HCT116 (cell line): ENCODE data around the gene CDKN2A. TPM values are rescaled to one million over a fixed set of nuclear protein-coding genes. Genes with fewer than 3 reads are reported as not detected.

Experiments
- ATAC-seq: fragments of 200-7000 bp; cut with Tn5 transposase; 2 replicates; pipeline ENCODE4 v1.9.1; 2020; ENCODE audit warnings: mild to moderate bottlenecking, moderate library complexity
- BruUV-seq: library from RNA; stranded (reverse); fragments of 400-500 nt; replicated peaks from 2 replicates; lab custom pipeline; 2021; lab: Mats Ljungman, UMichigan
- CTCF ChIA-PET: fragments of 300-600 bp; sonication (Branson Sonifier 250); formaldehyde crosslinking; loops from one replicate; lab custom pipeline; 2021; ENCODE audit warnings: antibody characterized with exemption; lab: Charles Lee
- POLR2A ChIA-PET: fragments of 300-600, 350-600 bp; sonication (Branson Sonifier 250); formaldehyde crosslinking; loops from one replicate; lab custom pipeline; 2021; ENCODE audit warnings: antibody characterized with exemption; lab: Charles Lee
- RAD21 ChIA-PET, 2 experiments: fragments of 300-600 bp; sonication (Branson Sonifier 250); formaldehyde crosslinking; loops; one replicate each; lab custom pipeline; 2023; ENCODE audit warnings: low total read pairs in 2 of 2; ENCODE audit not compliant: uncharacterized antibody in 2 of 2, unreplicated experiment in 2 of 2, low non-redundant PET in 1 of 2; lab: Charles Lee
- DNase-seq: peaks from one replicate; pipeline ENCODE4 v3.0.0-alpha.2; 2010; ENCODE audit warnings: low read depth, low spot score
- H2AFZ ChIP-seq: fragments of 200-600 bp; shearing (Covaris generic), sonication (generic); 2 replicates; pipeline ENCODE4 v1.6.1; 2017; ENCODE audit warnings: low read depth, mixed run types, mixed read lengths, antibody characterized with exemption, low read length; ENCODE audit not compliant: poor library complexity, severe bottlenecking
- H3K27ac ChIP-seq: 2 replicates; pipeline ENCODE4 v1.5.1; 2012; ENCODE audit warnings: low read depth, low read length
- H3K27me3 ChIP-seq: fragments of 200-600 bp; sonication (generic); 2 replicates; pipeline ENCODE4 v1.6.1; 2016; ENCODE audit warnings: mixed run types, low read length, mixed read lengths; ENCODE audit not compliant: insufficient read depth
- H3K36me3 ChIP-seq, 2 experiments: fragments of 200-500 bp in 1 of 2; fragments of 200-600 bp in 1 of 2; sonication (Bioruptor generic) in 1 of 2; sonication (generic) in 1 of 2; 2 replicates each; pipeline versions ENCODE4 v1.5.1 to v1.6.1; 2014 to 2016; ENCODE audit warnings: low read length in 2 of 2, inconsistent platforms in 1 of 2, mixed read lengths in 1 of 2, mixed run types in 1 of 2; ENCODE audit not compliant: insufficient read depth in 2 of 2, control insufficient read depth in 1 of 2
- H3K4me1 ChIP-seq, 2 experiments: fragments of 200-600 bp in 1 of 2; sonication (generic) in 1 of 2; 2 replicates each; pipeline versions ENCODE4 v1.5.1 to v1.6.1; 2012 to 2017; ENCODE audit warnings: low read length in 2 of 2, inconsistent platforms in 1 of 2, mild to moderate bottlenecking in 1 of 2, mixed read lengths in 1 of 2, mixed run types in 1 of 2, moderate library complexity in 1 of 2; ENCODE audit not compliant: insufficient read depth in 2 of 2, control insufficient read depth in 1 of 2
- H3K4me2 ChIP-seq: fragments of 200-600 bp; sonication (generic); 2 replicates; pipeline ENCODE4 v1.6.1; 2017; ENCODE audit warnings: mixed run types, low read length, mixed read lengths
- H3K4me3 ChIP-seq, 2 experiments: fragments of 200-600 bp in 1 of 2; sonication (generic) in 1 of 2; replicated peaks in 1 of 2; 2 replicates each; pipeline ENCODE4 v1.5.1; 2011 to 2016; ENCODE audit warnings: low read length in 2 of 2, control low read depth in 1 of 2, low read depth in 1 of 2, mild to moderate bottlenecking in 1 of 2, mixed read lengths in 1 of 2, mixed run types in 1 of 2
- H3K79me2 ChIP-seq: fragments of 200-600 bp; sonication (generic); 2 replicates; pipeline ENCODE4 v1.6.1; 2017; ENCODE audit warnings: mild to moderate bottlenecking, mixed run types, low read length, moderate library complexity, mixed read lengths; ENCODE audit not compliant: insufficient read depth
- H3K9ac ChIP-seq: fragments of 200-600 bp; sonication (generic); 2 replicates; pipeline ENCODE4 v1.6.1; 2016; ENCODE audit warnings: low read length, mixed read lengths
- H3K9me2 ChIP-seq: fragments of 200-600 bp; sonication (generic), shearing (Covaris generic); 2 replicates; pipeline ENCODE4 v1.6.1; 2017; ENCODE audit warnings: mixed run types, mild to moderate bottlenecking, moderate library complexity; ENCODE audit not compliant: insufficient read depth
- H3K9me3 ChIP-seq, 2 experiments: fragments of 200-500 bp in 1 of 2; fragments of 200-600 bp in 1 of 2; sonication (Bioruptor generic) in 1 of 2; sonication (generic) in 1 of 2; 2 replicates each; pipeline ENCODE4 v1.6.1; 2014 to 2017; ENCODE audit warnings: low read length in 2 of 2, mixed read lengths in 2 of 2, inconsistent platforms in 1 of 2, low read depth in 1 of 2, mild to moderate bottlenecking in 1 of 2, mixed run types in 1 of 2, moderate library complexity in 1 of 2; ENCODE audit not compliant: control insufficient read depth in 1 of 2, insufficient read depth in 1 of 2
- H4K20me1 ChIP-seq: fragments of 200-600 bp; sonication (generic), shearing (Covaris generic); 2 replicates; pipeline ENCODE4 v1.6.1; 2017; ENCODE audit warnings: mixed run types, mild to moderate bottlenecking, moderate library complexity; ENCODE audit not compliant: insufficient read depth
- CEBPB ChIP-seq: IDR thresholded peaks from 2 replicates; pipeline ENCODE4 v1.6.1; 2012; ENCODE audit warnings: low read depth
- EGR1 ChIP-seq: IDR thresholded peaks from 2 replicates; pipeline ENCODE4 v1.6.1; 2012; ENCODE audit warnings: low read depth
- ELF1 ChIP-seq: IDR thresholded peaks from 2 replicates; pipeline ENCODE4 v1.6.1; 2012; ENCODE audit warnings: low read depth, borderline replicate concordance
- EZH2 ChIP-seq: fragments of 200-600 bp; sonication (generic); IDR thresholded peaks from 2 replicates; pipeline ENCODE4 v1.6.1; 2017; ENCODE audit warnings: antibody characterized with exemption, mixed run types
- EZH2phosphoT487 ChIP-seq: fragments of 200-600 bp; IDR thresholded peaks from 2 replicates; pipeline ENCODE4 v1.6.1; 2018; ENCODE audit warnings: antibody characterized with exemption, borderline replicate concordance
- FOSL1 ChIP-seq: IDR thresholded peaks from 2 replicates; pipeline ENCODE4 v1.6.1; 2012; ENCODE audit warnings: low read depth
- POLR2A ChIP-seq: IDR thresholded peaks from 2 replicates; pipeline ENCODE4 v1.7.0; 2011; ENCODE audit warnings: borderline replicate concordance; ENCODE audit not compliant: insufficient read depth, insufficient read length; ENCODE audit errors: extremely low read depth
- POLR2AphosphoS5 ChIP-seq: IDR thresholded peaks from 2 replicates; pipeline ENCODE4 v1.6.1; 2011; ENCODE audit warnings: mild to moderate bottlenecking, low read depth, low read length, moderate library complexity
- RAD21 ChIP-seq: IDR thresholded peaks from 2 replicates; pipeline ENCODE4 v1.6.1; 2012; ENCODE audit warnings: low read depth, mild to moderate bottlenecking
- SIN3A ChIP-seq: IDR thresholded peaks from 2 replicates; pipeline ENCODE4 v1.6.1; 2012; ENCODE audit warnings: low read depth
- SRF ChIP-seq: IDR thresholded peaks from 2 replicates; pipeline ENCODE4 v1.6.1; 2012; ENCODE audit warnings: low read depth
- TCF7L2 ChIP-seq: IDR thresholded peaks from 2 replicates; pipeline ENCODE4 v1.7.0; 2011; ENCODE audit warnings: borderline replicate concordance, inconsistent platforms; ENCODE audit not compliant: insufficient read depth, insufficient read length; ENCODE audit errors: extremely low read depth
- YY1 ChIP-seq: IDR thresholded peaks from 2 replicates; pipeline ENCODE4 v1.6.1; 2011; ENCODE audit warnings: low read length, low read depth, moderate library complexity, mild to moderate bottlenecking; ENCODE audit not compliant: insufficient replicate concordance; ENCODE audit errors: extremely low read depth
- ZFX ChIP-seq: fragments of 450-650 bp; IDR thresholded peaks from 2 replicates; pipeline ENCODE4 v1.6.1; 2017
- ZNF274 ChIP-seq: fragments of 200-500 bp; sonication (Bioruptor generic); IDR thresholded peaks from 2 replicates; pipeline ENCODE4 v1.6.1; 2014; ENCODE audit warnings: mild to moderate bottlenecking, low read depth, low read length, inconsistent platforms
- intact Hi-C: fragments of 100-400 bp; cut with micrococcal nuclease; formaldehyde crosslinking; loops from 2 replicates; pipeline ENCODE4 v1.10.0; 2022
- total RNA-seq: library from RNA; stranded (reverse); gene quantifications from one replicate; pipeline ENCODE4 v1.2.1, GENCODE V29; 2021; ENCODE audit not compliant: unreplicated experiment
- TF ChIP-seq, protein P1 (sequence below): IDR thresholded peaks from 2 replicates; pipeline ENCODE4 v1.6.1; 2012
- TF ChIP-seq, protein P2 (sequence below), 3 experiments: fragments of 200-600 bp in 1 of 3; sonication (generic) in 1 of 3; IDR thresholded peaks in 2 of 3; conservative IDR thresholded peaks in 1 of 3; 2 replicates each; pipeline ENCODE4 v1.5.1; 2012 to 2017; ENCODE audit warnings: low read depth in 2 of 3, low read length in 2 of 3, antibody characterized with exemption in 1 of 3, borderline replicate concordance in 1 of 3, control low read depth in 1 of 3, mild to moderate bottlenecking in 1 of 3, mixed read lengths in 1 of 3, mixed run types in 1 of 3, moderate library complexity in 1 of 3; ENCODE audit not compliant: insufficient read depth in 1 of 3
- TF ChIP-seq, protein P3 (sequence below): IDR thresholded peaks from 2 replicates; pipeline ENCODE4 v1.6.1; 2011; ENCODE audit warnings: mild to moderate bottlenecking, low read length, moderate library complexity; ENCODE audit not compliant: insufficient replicate concordance; ENCODE audit errors: extremely low read depth
- TF ChIP-seq, protein P4 (sequence below): IDR thresholded peaks from 2 replicates; pipeline ENCODE4 v1.6.1; 2012

CDKN2A gene
- total RNA-seq, 1 experiment from 2014 or later: 89.7 TPM

DNA sequence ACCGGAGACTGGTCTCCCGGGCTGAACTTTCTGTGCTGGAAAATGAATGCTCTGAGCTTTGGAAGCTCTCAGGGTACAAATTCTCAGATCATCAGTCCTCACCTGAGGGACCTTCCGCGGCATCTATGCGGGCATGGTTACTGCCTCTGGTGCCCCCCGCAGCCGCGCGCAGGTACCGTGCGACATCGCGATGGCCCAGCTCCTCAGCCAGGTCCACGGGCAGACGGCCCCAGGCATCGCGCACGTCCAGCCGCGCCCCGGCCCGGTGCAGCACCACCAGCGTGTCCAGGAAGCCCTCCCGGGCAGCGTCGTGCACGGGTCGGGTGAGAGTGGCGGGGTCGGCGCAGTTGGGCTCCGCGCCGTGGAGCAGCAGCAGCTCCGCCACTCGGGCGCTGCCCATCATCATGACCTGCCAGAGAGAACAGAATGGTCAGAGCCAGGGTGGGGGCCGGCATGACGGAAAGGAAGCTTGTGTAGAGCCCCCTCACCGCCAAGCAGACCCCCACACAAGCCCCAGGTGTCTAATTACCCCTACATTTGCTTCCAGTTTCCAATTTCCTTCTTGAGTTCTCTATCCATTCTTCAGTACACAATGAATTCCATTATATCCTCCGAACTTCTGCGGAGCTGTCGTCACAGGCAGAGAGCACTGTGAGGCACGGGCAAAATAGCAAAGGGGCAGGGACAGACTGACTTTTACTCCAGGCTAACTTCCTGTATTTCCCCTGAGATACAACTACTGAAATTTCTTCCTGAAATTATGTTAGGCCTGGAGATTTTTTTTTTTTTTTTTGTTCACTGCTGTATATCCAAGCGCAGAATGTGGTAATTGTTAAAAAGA is 23.2 kb downstream of the CDKN2A start:
- ChIA-PET RAD21 (no interaction called here), POLR2A (no interaction called here), CTCF (no interaction called here)
- H4K20me1 ChIP-seq: no peaks in the 10 kb centered on the region
- intact Hi-C loops: no loop called here
- no peak overlapping the region for H2AFZ ChIP-seq
- H3K4me2 ChIP-seq: no peak overlapping the region
- no peaks in the 10 kb centered on the region for H3K9me2 ChIP-seq
- no peaks in the 10 kb centered on the region for H3K27me3 ChIP-seq
- BruUV-seq: no TSS peak
- no peak overlapping the region for H3K9ac ChIP-seq
- no peak for ATAC-seq
- no peak overlapping the region for H3K4me3 ChIP-seq
- no peak overlapping the region for H3K27ac ChIP-seq
- no peaks in the 10 kb centered on the region for H3K9me3 ChIP-seq
- H3K79me2 ChIP-seq: peaks cover 51% of the 10 kb centered on the region
- no peak for DNase-seq
- TF ChIP-seq, protein P1, sequence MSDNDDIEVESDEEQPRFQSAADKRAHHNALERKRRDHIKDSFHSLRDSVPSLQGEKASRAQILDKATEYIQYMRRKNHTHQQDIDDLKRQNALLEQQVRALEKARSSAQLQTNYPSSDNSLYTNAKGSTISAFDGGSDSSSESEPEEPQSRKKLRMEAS: no peak
- TF ChIP-seq, protein P2, sequence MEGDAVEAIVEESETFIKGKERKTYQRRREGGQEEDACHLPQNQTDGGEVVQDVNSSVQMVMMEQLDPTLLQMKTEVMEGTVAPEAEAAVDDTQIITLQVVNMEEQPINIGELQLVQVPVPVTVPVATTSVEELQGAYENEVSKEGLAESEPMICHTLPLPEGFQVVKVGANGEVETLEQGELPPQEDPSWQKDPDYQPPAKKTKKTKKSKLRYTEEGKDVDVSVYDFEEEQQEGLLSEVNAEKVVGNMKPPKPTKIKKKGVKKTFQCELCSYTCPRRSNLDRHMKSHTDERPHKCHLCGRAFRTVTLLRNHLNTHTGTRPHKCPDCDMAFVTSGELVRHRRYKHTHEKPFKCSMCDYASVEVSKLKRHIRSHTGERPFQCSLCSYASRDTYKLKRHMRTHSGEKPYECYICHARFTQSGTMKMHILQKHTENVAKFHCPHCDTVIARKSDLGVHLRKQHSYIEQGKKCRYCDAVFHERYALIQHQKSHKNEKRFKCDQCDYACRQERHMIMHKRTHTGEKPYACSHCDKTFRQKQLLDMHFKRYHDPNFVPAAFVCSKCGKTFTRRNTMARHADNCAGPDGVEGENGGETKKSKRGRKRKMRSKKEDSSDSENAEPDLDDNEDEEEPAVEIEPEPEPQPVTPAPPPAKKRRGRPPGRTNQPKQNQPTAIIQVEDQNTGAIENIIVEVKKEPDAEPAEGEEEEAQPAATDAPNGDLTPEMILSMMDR (IDR thresholded peaks at IDR 0.05 in 2 of 3, conservative IDR thresholded peaks at IDR 0.05 in 1 of 3; ENCODE audit: borderline replicate concordance in 1 of 3, insufficient read depth in 1 of 3, low read depth in 2 of 3, low read length in 2 of 3): no peak
- TF ChIP-seq EZH2phosphoT487 (no peak), TCF7L2 (no peak), RAD21 (no peak), ZNF274 (no peak), SIN3A (no peak), FOSL1 (no peak), YY1 (no peak), EZH2 (no peak), CEBPB (no peak), EGR1 (no peak), POLR2AphosphoS5 (no peak), POLR2A (no peak), SRF (no peak), ZFX (no peak), ELF1 (no peak)
- TF ChIP-seq, protein P3, sequence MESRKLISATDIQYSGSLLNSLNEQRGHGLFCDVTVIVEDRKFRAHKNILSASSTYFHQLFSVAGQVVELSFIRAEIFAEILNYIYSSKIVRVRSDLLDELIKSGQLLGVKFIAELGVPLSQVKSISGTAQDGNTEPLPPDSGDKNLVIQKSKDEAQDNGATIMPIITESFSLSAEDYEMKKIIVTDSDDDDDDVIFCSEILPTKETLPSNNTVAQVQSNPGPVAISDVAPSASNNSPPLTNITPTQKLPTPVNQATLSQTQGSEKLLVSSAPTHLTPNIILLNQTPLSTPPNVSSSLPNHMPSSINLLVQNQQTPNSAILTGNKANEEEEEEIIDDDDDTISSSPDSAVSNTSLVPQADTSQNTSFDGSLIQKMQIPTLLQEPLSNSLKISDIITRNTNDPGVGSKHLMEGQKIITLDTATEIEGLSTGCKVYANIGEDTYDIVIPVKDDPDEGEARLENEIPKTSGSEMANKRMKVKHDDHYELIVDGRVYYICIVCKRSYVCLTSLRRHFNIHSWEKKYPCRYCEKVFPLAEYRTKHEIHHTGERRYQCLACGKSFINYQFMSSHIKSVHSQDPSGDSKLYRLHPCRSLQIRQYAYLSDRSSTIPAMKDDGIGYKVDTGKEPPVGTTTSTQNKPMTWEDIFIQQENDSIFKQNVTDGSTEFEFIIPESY: no peak
- TF ChIP-seq, protein P4, sequence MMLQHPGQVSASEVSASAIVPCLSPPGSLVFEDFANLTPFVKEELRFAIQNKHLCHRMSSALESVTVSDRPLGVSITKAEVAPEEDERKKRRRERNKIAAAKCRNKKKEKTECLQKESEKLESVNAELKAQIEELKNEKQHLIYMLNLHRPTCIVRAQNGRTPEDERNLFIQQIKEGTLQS: no peak
- H3K36me3 ChIP-seq: peaks cover 0 to 17% of the 10 kb centered on the region in 2 experiments; a peak in 1 of 4 replicates
- peaks cover 0 to 10% of the 10 kb centered on the region in 2 experiments; a peak in 2 of 4 replicates for H3K4me1 ChIP-seq
